Naive thymus-derived CD8-positive, alpha-beta T cell (primary cell): ENCODE measurements around the gene BCL2L2. TPM values are rescaled to one million over a fixed set of nuclear protein-coding genes. Genes with fewer than 3 reads are reported as not detected.
A peak's percentile ranks its signal among the peaks of the same experiment; 100 is the strongest.
"Not testable (repeated sequence)": the region's sequence is repeated elsewhere in the genome, so short reads cannot be mapped to it uniquely, and the experiment has no call there.

Experiments used
- ATAC-seq, 2 donors: fragments of 150-1000 bp; cut with Tn5 transposase in 1 of 2; sonication (Bioruptor Pico), chemical (Tn5 transposase) in 1 of 2; 1 replicate in 1 of 2; 2 replicates in 1 of 2; pipeline ENCODE4 v1.10.0; 2021; ENCODE audit warnings: mild to moderate bottlenecking in 2 of 2, moderate library complexity in 2 of 2
- POLR2A ChIA-PET: fragments of 350-600 bp; sonication (Branson Sonifier 250); formaldehyde crosslinking; loops from one replicate; lab custom pipeline; 2021; ENCODE audit warnings: antibody characterized with exemption; lab: Charles Lee
- DNase-seq, 10 donors: peaks; one replicate each; pipeline versions ENCODE4 v3.0.0 to v3.0.0-alpha.2; 2020 to 2022
- H3K27ac Mint-ChIP-seq, 10 donors: one replicate each; pipeline ENCODE4 v1.8.0; 2020 to 2022; ENCODE audit warnings: mild to moderate bottlenecking in 10 of 10, mixed read lengths in 10 of 10, moderate library complexity in 4 of 10, inconsistent platforms in 1 of 10
- H3K27me3 Mint-ChIP-seq, 5 donors: one replicate each; pipeline ENCODE4 v1.8.0; 2021 to 2022; ENCODE audit warnings: mixed read lengths in 5 of 5
- H3K36me3 Mint-ChIP-seq, 3 donors: one replicate each; pipeline ENCODE4 v1.8.0; 2020 to 2022; ENCODE audit warnings: mixed read lengths in 3 of 3, mild to moderate bottlenecking in 2 of 3, inconsistent platforms in 1 of 3
- H3K4me1 Mint-ChIP-seq, 4 donors: one replicate each; pipeline ENCODE4 v1.8.0; 2021 to 2022; ENCODE audit warnings: mixed read lengths in 4 of 4
- H3K4me3 Mint-ChIP-seq, 10 donors: one replicate each; pipeline ENCODE4 v1.8.0; 2020 to 2022; ENCODE audit warnings: mild to moderate bottlenecking in 10 of 10, mixed read lengths in 10 of 10, moderate library complexity in 6 of 10, inconsistent platforms in 1 of 10
- H3K9me3 Mint-ChIP-seq, 9 donors: one replicate each; pipeline ENCODE4 v1.8.0; 2020 to 2022; ENCODE audit warnings: mixed read lengths in 9 of 9, mild to moderate bottlenecking in 3 of 9, inconsistent platforms in 1 of 9, moderate library complexity in 1 of 9
- polyA plus RNA-seq, 3 donors: library from polyadenylated mRNA; unstranded; fragments of 300-500 nt; fragmentation: Illumina TruSeq; gene quantifications; one replicate each; pipeline ENCODE4 v1.2.3, GENCODE V29; 2021
- total RNA-seq, 8 experiments: library from RNA in 2 of 8; stranded (reverse) in 2 of 8; gene quantifications; one replicate each; pipeline ENCODE4 v1.2.3 and lab custom pipeline; 2021 to 2026

Gene BCL2L2
- 1 to 10 TPM; 3.8 to 4.2 TPM for total RNA-seq
- not detected for polyA plus RNA-seq
- total RNA-seq (lab: John Stamatoyannopoulos, UW): 0.52 to 5.4 (median 2.8) reads per million in 6 experiments

GRCh38 chr14:23306412-23307145, at the start of gene BCL2L2:
Gene BCL2L2 (plus strand): TSS chr14:23306833. CDS start chr14:23307768, 935 bp downstream.
- Mint-ChIP-seq H3K9me3 (no peaks in the 10 kb centered on the region), H3K27me3 (peaks cover 6 to 42% (median 34%) of the 10 kb centered on the region in 5 donors), H3K4me1 (peaks cover 8 to 22% (median 11%) of the 10 kb centered on the region in 4 donors), H3K36me3 (no peaks in the 10 kb centered on the region), H3K27ac (peak within 1 kb of the TSS in 3 of 10 donors; percentile 7 to 51 (median 23)), H3K4me3 (peak within 1 kb of the TSS in 2 of 10 donors; percentile 39 to 75)
- POLR2A ChIA-PET: interaction anchor here (12.5 kb wide), 1 partner anchor 14 kb away, joined by 376 read pairs; the partner anchor contains the start of gene PABPN1
- no peak for ATAC-seq
- DNase-seq: no peak

DNA sequence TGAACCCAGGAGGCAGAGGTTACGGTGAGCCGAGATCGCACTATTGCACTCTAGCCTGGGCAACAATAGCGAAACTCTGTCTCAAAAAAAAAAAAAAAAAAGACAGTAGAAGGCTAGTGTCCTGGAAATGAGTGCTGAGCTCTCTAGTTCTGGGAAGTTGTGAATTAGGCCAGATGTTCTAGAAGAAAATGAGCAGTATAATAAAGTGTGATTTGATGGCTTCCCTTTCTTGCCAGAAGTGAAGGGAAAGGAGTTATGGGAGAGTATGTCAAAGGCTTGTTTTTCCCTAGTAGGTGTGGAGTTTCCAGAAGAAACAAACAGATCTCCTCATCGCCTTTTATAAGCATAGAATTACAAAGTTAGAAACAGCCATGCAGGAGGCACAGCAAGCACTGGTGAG, 48.4 kb upstream of the BCL2L2 start:
- H3K4me1 Mint-ChIP-seq: no peaks in the 10 kb centered on the region
- H3K4me3 Mint-ChIP-seq: no peak overlapping the region
- no peak overlapping the region for H3K27ac Mint-ChIP-seq
- DNase-seq: no peak
- H3K9me3 Mint-ChIP-seq: no peaks in the 10 kb centered on the region
- POLR2A ChIA-PET: interaction anchor here (0.6 kb wide), 1 partner anchor 63 kb away, joined by 5 read pairs; the partner anchor contains the start of gene PABPN1
- peaks cover 0 to 1% (median 0%) of the 10 kb centered on the region in 3 donors for H3K36me3 Mint-ChIP-seq
- peaks cover 11 to 63% (median 29%) of the 10 kb centered on the region in 5 donors for H3K27me3 Mint-ChIP-seq
- no peak for ATAC-seq

- Mint-ChIP-seq H3K27me3 (peaks cover 9 to 59% (median 30%) of the 10 kb centered on the region in 5 donors), H3K4me3 (no peak overlapping the region), H3K36me3 (peaks cover 0 to 1% (median 0%) of the 10 kb centered on the region in 3 donors), H3K9me3 (no peaks in the 10 kb centered on the region), H3K4me1 (no peaks in the 10 kb centered on the region), H3K27ac (no peak overlapping the region)
- POLR2A ChIA-PET: interaction anchor here (0.7 to 0.9 kb wide), 2 partner anchors 88 to 164 kb away, joined by 3 read pairs; no protein-coding TSS in a partner anchor
- ATAC-seq: no peak
- no peak for DNase-seq
Measured at GRCh38 chr14:23259426-23259825, 47.2 kb upstream of the BCL2L2 start.

DNA sequence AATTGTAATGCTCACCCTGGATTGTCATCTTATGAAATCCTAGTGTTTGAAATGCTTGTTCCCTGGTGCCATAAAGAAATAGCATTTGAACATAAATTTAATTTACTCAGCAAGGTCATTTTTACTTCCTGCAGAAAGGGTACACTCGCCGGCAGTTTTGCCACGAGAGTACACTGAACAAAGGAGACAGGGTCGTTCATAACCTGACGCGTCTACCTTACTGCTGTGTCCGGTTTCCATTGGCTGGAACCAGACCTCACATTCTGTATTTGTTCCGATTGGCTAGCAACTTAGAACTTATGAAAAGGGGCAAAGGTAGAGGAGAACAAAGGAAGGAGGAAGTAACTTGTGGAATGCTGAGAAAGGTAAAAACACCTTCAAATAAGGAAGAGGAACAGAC, 45.8 kb upstream of the BCL2L2 start:
- H3K4me1 Mint-ChIP-seq, ATAC-seq, H3K36me3 Mint-ChIP-seq, DNase-seq, H3K4me3 Mint-ChIP-seq, H3K27ac Mint-ChIP-seq, H3K9me3 Mint-ChIP-seq, POLR2A ChIA-PET: not testable (repeated sequence)
- H3K27me3 Mint-ChIP-seq: peaks cover 11 to 59% (median 37%) of the 10 kb centered on the region in 5 donors

DNA sequence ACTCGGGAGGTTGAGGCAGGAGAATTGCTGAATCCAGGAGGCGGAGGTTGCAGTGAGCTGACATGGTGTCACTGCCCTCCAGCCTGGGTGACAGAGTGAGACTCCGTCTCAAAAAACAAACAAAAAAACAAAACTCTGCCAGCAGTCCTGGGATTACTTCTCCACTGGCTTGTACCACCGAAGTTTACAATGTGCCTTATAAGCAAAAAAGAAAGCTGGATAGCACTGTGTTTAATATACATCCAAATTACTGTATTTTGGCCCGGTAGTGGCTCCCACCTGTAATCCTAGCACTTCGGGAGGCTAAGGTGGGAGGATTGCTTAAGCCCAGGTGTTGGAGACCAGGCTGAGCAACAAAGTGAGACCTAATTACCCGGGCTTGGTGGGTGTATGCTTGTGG, 37.4 kb upstream of the BCL2L2 start:
- H3K9me3 Mint-ChIP-seq: no peaks in the 10 kb centered on the region
- POLR2A ChIA-PET: no interaction called here
- H3K4me3 Mint-ChIP-seq: no peak overlapping the region
- no peaks in the 10 kb centered on the region for H3K36me3 Mint-ChIP-seq
- H3K27ac Mint-ChIP-seq: no peak overlapping the region
- peaks cover 0 to 1% (median 0%) of the 10 kb centered on the region in 4 donors for H3K4me1 Mint-ChIP-seq
- ATAC-seq: no peak
- H3K27me3 Mint-ChIP-seq: peaks cover 0 to 10% (median 1%) of the 10 kb centered on the region in 5 donors
- no peak for DNase-seq

DNA sequence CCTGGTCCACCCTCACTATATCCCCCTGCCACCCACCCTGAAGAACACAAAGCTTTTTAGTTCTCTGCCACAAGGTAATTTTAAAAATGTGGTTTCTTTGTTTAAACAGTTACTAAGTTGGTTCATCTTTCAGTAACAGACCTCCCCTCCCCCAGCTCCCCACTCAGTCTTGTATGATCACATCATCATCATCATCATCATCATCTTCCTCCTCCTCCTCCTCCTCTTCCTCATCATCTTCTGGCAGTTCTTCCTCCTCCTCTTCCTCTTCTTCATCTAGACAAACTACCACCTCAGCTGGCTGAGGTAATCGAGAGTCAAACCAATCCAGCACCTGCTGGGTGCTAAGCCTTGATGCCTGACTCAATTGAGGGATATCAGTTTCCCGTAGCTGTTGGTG, 31.2 kb upstream of the BCL2L2 start:
- POLR2A ChIA-PET: no interaction called here
- H3K36me3 Mint-ChIP-seq: peaks cover 0 to 11% (median 8%) of the 10 kb centered on the region in 3 donors
- H3K27me3 Mint-ChIP-seq: no peaks in the 10 kb centered on the region
- no peak overlapping the region for H3K4me3 Mint-ChIP-seq
- H3K9me3 Mint-ChIP-seq: no peaks in the 10 kb centered on the region
- ATAC-seq: no peak
- peak overlapping the region in 1 of 10 donors; percentile 55 for H3K27ac Mint-ChIP-seq
- DNase-seq: no peak
- peaks cover 0 to 8% (median 2%) of the 10 kb centered on the region in 4 donors for H3K4me1 Mint-ChIP-seq

DNA sequence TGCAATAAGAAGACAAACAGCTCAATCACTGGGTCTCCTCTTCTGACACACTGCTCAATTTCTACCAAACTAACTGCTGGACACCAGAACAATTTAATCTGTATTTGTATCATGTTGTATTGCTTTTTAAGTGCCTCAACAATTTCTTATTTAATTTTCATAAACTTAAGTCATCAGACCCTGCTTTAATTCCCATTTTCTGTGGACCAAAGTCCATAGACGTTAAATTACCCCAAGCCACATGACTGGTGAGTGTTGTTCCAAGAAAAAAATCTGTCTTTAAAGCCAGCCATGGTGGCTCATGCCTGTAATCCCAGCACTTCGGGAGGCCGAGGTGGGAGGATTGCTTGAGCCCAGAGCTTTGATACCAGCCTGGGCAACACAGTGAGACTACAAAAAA, 29.4 kb upstream of the BCL2L2 start:
- no peak overlapping the region for H3K27ac Mint-ChIP-seq
- H3K27me3 Mint-ChIP-seq: no peaks in the 10 kb centered on the region
- no peak overlapping the region for H3K4me3 Mint-ChIP-seq
- DNase-seq: no peak
- no peak for ATAC-seq
- peaks cover 0 to 16% (median 1%) of the 10 kb centered on the region in 4 donors for H3K4me1 Mint-ChIP-seq
- POLR2A ChIA-PET: interaction anchor here (1.1 kb wide), 1 partner anchor 25 kb away, joined by 3 read pairs; the partner anchor contains the start of gene PPP1R3E
- H3K9me3 Mint-ChIP-seq: no peaks in the 10 kb centered on the region
- H3K36me3 Mint-ChIP-seq: peaks cover 0 to 11% (median 8%) of the 10 kb centered on the region in 3 donors

GRCh38 chr14:23277928-23278327, 28.7 kb upstream of the BCL2L2 start:
- H3K27me3 Mint-ChIP-seq, H3K9me3 Mint-ChIP-seq, H3K4me3 Mint-ChIP-seq, POLR2A ChIA-PET, ATAC-seq, DNase-seq: not testable (repeated sequence)
- peak overlapping the region in 1 of 10 donors; percentile 24 for H3K27ac Mint-ChIP-seq
- peaks cover 3 to 19% (median 4%) of the 10 kb centered on the region in 4 donors for H3K4me1 Mint-ChIP-seq
- H3K36me3 Mint-ChIP-seq: peaks cover 0 to 11% (median 8%) of the 10 kb centered on the region in 3 donors

GRCh38 chr14:23281247-23281646, 25.4 kb upstream of the BCL2L2 start:
- H3K36me3 Mint-ChIP-seq: peaks cover 0 to 2% (median 0%) of the 10 kb centered on the region in 3 donors
- H3K9me3 Mint-ChIP-seq: no peaks in the 10 kb centered on the region
- peaks cover 6 to 33% (median 28%) of the 10 kb centered on the region in 4 donors for H3K4me1 Mint-ChIP-seq
- ATAC-seq (no peak), DNase-seq (no peak)
- H3K27ac Mint-ChIP-seq: no peak overlapping the region
- POLR2A ChIA-PET: no interaction called here
- no peaks in the 10 kb centered on the region for H3K27me3 Mint-ChIP-seq
- no peak overlapping the region for H3K4me3 Mint-ChIP-seq

GRCh38 chr14:23284654-23285529, 21.7 kb upstream of the BCL2L2 start:
- DNase-seq (peak in 4 of 10 donors; percentile 7 to 32 (median 20)), ATAC-seq (no peak)
- POLR2A ChIA-PET: interaction anchor here (0.6 to 3.8 kb wide), 5 partner anchors 12 to 585 kb away, joined by 3 to 57 read pairs (median 14); partner anchors contain the start of genes CEBPE, PABPN1 and PPP1R3E
- no peaks in the 10 kb centered on the region for H3K27me3 Mint-ChIP-seq
- peak overlapping the region; percentile 82 to 97 (median 94) for H3K27ac Mint-ChIP-seq
- no peaks in the 10 kb centered on the region for H3K36me3 Mint-ChIP-seq
- peak overlapping the region; percentile 90 to 100 (median 98) for H3K4me3 Mint-ChIP-seq
- peaks cover 6 to 37% (median 33%) of the 10 kb centered on the region in 4 donors for H3K4me1 Mint-ChIP-seq
- no peaks in the 10 kb centered on the region for H3K9me3 Mint-ChIP-seq

DNA sequence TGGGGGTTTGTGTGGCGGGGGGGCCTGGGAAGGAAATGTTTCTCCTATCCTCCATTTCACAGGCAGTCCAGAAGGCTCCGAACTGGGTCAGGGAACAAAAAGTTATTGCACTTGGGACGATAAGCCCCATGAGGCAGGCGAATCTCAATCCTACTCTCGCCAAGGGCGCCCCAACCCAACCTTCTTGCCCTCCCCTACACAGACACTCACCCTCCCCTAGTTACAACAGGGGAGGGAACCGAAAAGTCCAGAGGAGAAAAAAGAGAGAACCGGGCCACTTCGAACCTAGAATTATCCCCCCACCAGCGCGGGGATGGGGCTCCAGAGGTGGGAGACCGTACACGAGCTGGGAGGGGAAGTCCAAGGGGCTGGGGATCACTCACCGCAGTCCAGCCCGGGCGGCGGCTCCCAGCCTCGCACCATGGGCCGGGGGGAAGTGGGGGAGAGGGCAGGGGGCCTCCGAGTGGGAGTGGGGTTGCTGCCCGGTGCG, 21.1 kb upstream of the BCL2L2 start:
- no peaks in the 10 kb centered on the region for H3K36me3 Mint-ChIP-seq
- POLR2A ChIA-PET: interaction anchor here (0.6 to 3.8 kb wide), 7 partner anchors 9 to 279 kb away, joined by 3 to 57 read pairs (median 8); partner anchors contain the start of genes CEBPE, PABPN1 and PPP1R3E
- peak overlapping the region; percentile 82 to 97 (median 94) for H3K27ac Mint-ChIP-seq
- peaks cover 6 to 36% (median 33%) of the 10 kb centered on the region in 4 donors for H3K4me1 Mint-ChIP-seq
- H3K4me3 Mint-ChIP-seq: peak overlapping the region; percentile 90 to 100 (median 98)
- H3K9me3 Mint-ChIP-seq: no peaks in the 10 kb centered on the region
- no peak for DNase-seq
- ATAC-seq: peak; percentile 30 to 34
- H3K27me3 Mint-ChIP-seq: no peaks in the 10 kb centered on the region
